ENCODE data around the gene UNC13A.

Gene UNC13A

GRCh38 chr19:17669419-17669818 lies 18.7 kb downstream of the UNC13A start:
- DNase-seq (ENCODE audit: low read depth), result no peak

GRCh38 chr19:17665058-17665457 lies 23.1 kb downstream of the UNC13A start:
- no peak for DNase-seq (ENCODE audit: low read depth)

- no peak for DNase-seq (ENCODE audit: low read depth)
These were observed 28.2 kb downstream of the UNC13A start for GRCh38 chr19:17659996-17660395.

GRCh38 chr19:17658666-17659065 lies 29.5 kb downstream of the UNC13A start:
- no peak for DNase-seq (ENCODE audit: low read depth)

- no peak for DNase-seq (ENCODE audit: low read depth)
These were observed 29.9 kb downstream of the UNC13A start for GRCh38 chr19:17658240-17658639.

- no peak for DNase-seq (ENCODE audit: low read depth)
These were observed 31.2 kb downstream of the UNC13A start for GRCh38 chr19:17656970-17657369.

- no peak for DNase-seq (ENCODE audit: low read depth)
These were observed 32.2 kb downstream of the UNC13A start for GRCh38 chr19:17655751-17656472.

GRCh38 chr19:17654993-17655392 lies 33.2 kb downstream of the UNC13A start:
- DNase-seq (ENCODE audit: low read depth), result no peak

GRCh38 chr19:17652627-17653026 lies 35.5 kb downstream of the UNC13A start:
- DNase-seq (ENCODE audit: low read depth), result no peak

- no peak for DNase-seq (ENCODE audit: low read depth)
These were observed 39.4 kb downstream of the UNC13A start for GRCh38 chr19:17648786-17649185.

- DNase-seq (ENCODE audit: low read depth), result no peak
These were observed 40.0 kb downstream of the UNC13A start for GRCh38 chr19:17648097-17648660.

GRCh38 chr19:17647071-17648020 lies 40.8 kb downstream of the UNC13A start:
- DNase-seq (ENCODE audit: low read depth), result no peak

GRCh38 chr19:17646441-17646840 lies 41.7 kb downstream of the UNC13A start:
- no peak for DNase-seq (ENCODE audit: low read depth)

GRCh38 chr19:17645339-17645963 lies 42.7 kb downstream of the UNC13A start:
- no peak for DNase-seq (ENCODE audit: low read depth)

- no peak for DNase-seq (ENCODE audit: low read depth)
These were observed 45.5 kb downstream of the UNC13A start for GRCh38 chr19:17642656-17643055.

GRCh38 chr19:17641846-17642245 lies 46.3 kb downstream of the UNC13A start:
- no peak for DNase-seq (ENCODE audit: low read depth)

- no peak for DNase-seq (ENCODE audit: low read depth)
These were observed 47.0 kb downstream of the UNC13A start for GRCh38 chr19:17641181-17641580.

GRCh38 chr19:17633700-17634099 lies 54.5 kb downstream of the UNC13A start:
- DNase-seq (ENCODE audit: low read depth), result no peak

GRCh38 chr19:17632577-17632976 lies 55.6 kb downstream of the UNC13A start:
- no peak for DNase-seq (ENCODE audit: low read depth)

GRCh38 chr19:17629760-17630159 lies 58.4 kb downstream of the UNC13A start:
- DNase-seq (ENCODE audit: low read depth), result no peak

GRCh38 chr19:17627921-17628320 lies 60.2 kb downstream of the UNC13A start:
- DNase-seq (ENCODE audit: low read depth), result no peak

GRCh38 chr19:17627161-17627560 lies 61.0 kb downstream of the UNC13A start:
- no peak for DNase-seq (ENCODE audit: low read depth)

All from activated T-helper 1 cell treated with Interleukin-2 at 50 U/mL for 16 hours (primary cell).